Activated B cell treated with CpG ODN at 0.5 μM for 24 hours (primary cell): ENCODE measurements around the gene CRTC3. TPM values are rescaled to one million over a fixed set of nuclear protein-coding genes. Genes with fewer than 3 reads are reported as not detected.
"Not testable (repeated sequence)": the region's sequence is repeated elsewhere in the genome, so short reads cannot be mapped to it uniquely, and the experiment has no call there.

ENCODE experiments used
- ATAC-seq: fragments of 200-7000 bp; cut with Tn5 transposase; one replicate; pipeline ENCODE4 v1.10.0; 2021; ENCODE audit warnings: low read depth, mild to moderate bottlenecking, moderate library complexity
- CTCF ChIA-PET: fragments of 350-600 bp; sonication (Branson Sonifier 250); formaldehyde crosslinking; loops from one replicate; lab custom pipeline; 2021; ENCODE audit warnings: antibody characterized with exemption; lab: Charles Lee
- POLR2A ChIA-PET: fragments of 350-600 bp; sonication (Branson Sonifier 250); formaldehyde crosslinking; loops from one replicate; lab custom pipeline; 2021; ENCODE audit warnings: antibody characterized with exemption; lab: Charles Lee
- DNase-seq: peaks from one replicate; pipeline ENCODE4 v3.0.0; 2022
- H3K27ac Mint-ChIP-seq: one replicate; pipeline ENCODE4 v1.8.0; 2020; ENCODE audit warnings: mixed read lengths
- H3K27me3 Mint-ChIP-seq: one replicate; pipeline ENCODE4 v1.8.0; 2021; ENCODE audit warnings: mixed read lengths
- H3K36me3 Mint-ChIP-seq: one replicate; pipeline ENCODE4 v1.8.0; 2021; ENCODE audit warnings: low read depth, mixed read lengths
- H3K4me1 Mint-ChIP-seq: one replicate; pipeline ENCODE4 v1.8.0; 2021; ENCODE audit warnings: mixed read lengths
- H3K4me3 Mint-ChIP-seq: one replicate; pipeline ENCODE4 v1.8.0; 2020; ENCODE audit warnings: mild to moderate bottlenecking, mixed read lengths
- H3K9me3 Mint-ChIP-seq: one replicate; pipeline ENCODE4 v1.8.0; 2020; ENCODE audit warnings: mixed read lengths
- CTCF ChIP-seq: fragments of 200-600 bp; IDR thresholded peaks from one replicate; pipeline ENCODE4 v1.8.0; 2022; ENCODE audit warnings: antibody characterized with exemption, mild to moderate bottlenecking
- intact Hi-C: fragments of 100-400 bp; cut with micrococcal nuclease; formaldehyde crosslinking; loops from one replicate; pipeline ENCODE4 v1.15.1; 2024
- total RNA-seq: library from RNA; stranded (reverse); gene quantifications from 2 replicates; pipeline ENCODE4 v1.2.3, GENCODE V29; 2022

CRTC3 gene
- total RNA-seq, 1 donor from 2014 or later, result 65.0 TPM

- no peaks in the 10 kb centered on the region for H3K36me3 Mint-ChIP-seq
- ATAC-seq (no peak), DNase-seq (no peak)
- H3K27me3 Mint-ChIP-seq, result peaks cover 6% of the 10 kb centered on the region
- no peak overlapping the region for H3K4me3 Mint-ChIP-seq
- H3K9me3 Mint-ChIP-seq, result no peaks in the 10 kb centered on the region
- H3K4me1 Mint-ChIP-seq, result peaks cover 27% of the 10 kb centered on the region
- TF ChIP-seq CTCF, result no peak
- intact Hi-C loops, result no loop called here
- H3K27ac Mint-ChIP-seq, result no peak overlapping the region
- ChIA-PET POLR2A (no interaction called here), CTCF (no interaction called here)
These were observed 154.2 kb downstream of the CRTC3 start for GRCh38 chr15:90683876-90684275.

GRCh38 chr15:90684281-90684680, 154.6 kb downstream of the CRTC3 start:
- Mint-ChIP-seq H3K4me3 (no peak overlapping the region), H3K27ac (no peak overlapping the region), H3K4me1 (peaks cover 25% of the 10 kb centered on the region), H3K9me3 (no peaks in the 10 kb centered on the region), H3K27me3 (peaks cover 5% of the 10 kb centered on the region), H3K36me3 (no peaks in the 10 kb centered on the region)
- ATAC-seq (no peak), DNase-seq (no peak)
- ChIA-PET POLR2A (no interaction called here), CTCF (no interaction called here)
- no peak for TF ChIP-seq CTCF
- intact Hi-C loops, result no loop called here

- H3K27me3 Mint-ChIP-seq, result peaks cover 2% of the 10 kb centered on the region
- DNase-seq (no peak), ATAC-seq (peak; percentile 49)
- no peak overlapping the region for H3K4me3 Mint-ChIP-seq
- peak overlapping the region; percentile 50 for H3K27ac Mint-ChIP-seq
- H3K36me3 Mint-ChIP-seq, result no peaks in the 10 kb centered on the region
- peaks cover 1% of the 10 kb centered on the region for H3K9me3 Mint-ChIP-seq
- CTCF ChIA-PET, result interaction anchor here (1.2 to 1.9 kb wide), 4 partner anchors 38 to 366 kb away, joined by 3 to 8 read pairs (median 4); partner anchors contain the start of gene HDDC3
- TF ChIP-seq CTCF, result no peak
- peaks cover 25% of the 10 kb centered on the region for H3K4me1 Mint-ChIP-seq
- POLR2A ChIA-PET, result interaction anchor here (0.9 to 1.7 kb wide), 4 partner anchors 19 to 31 kb away, joined by 4 to 6 read pairs (median 5); partner anchors contain the start of gene BLM
- intact Hi-C loops, result loop anchor here (1.0 kb wide), 1 partner anchor 21 kb away; no protein-coding TSS in a partner anchor
These were observed 156.1 kb downstream of the CRTC3 start for GRCh38 chr15:90685591-90686434.

- peaks cover 1% of the 10 kb centered on the region for H3K9me3 Mint-ChIP-seq
- ATAC-seq (peak; percentile 79), DNase-seq (no peak)
- H3K27me3 Mint-ChIP-seq, result peaks cover 2% of the 10 kb centered on the region
- H3K4me1 Mint-ChIP-seq, result peaks cover 25% of the 10 kb centered on the region
- H3K27ac Mint-ChIP-seq, result peak overlapping the region; percentile 67
- CTCF ChIA-PET, result interaction anchor here (1.2 to 1.9 kb wide), 4 partner anchors 39 to 367 kb away, joined by 3 to 8 read pairs (median 4); partner anchors contain the start of gene HDDC3
- H3K36me3 Mint-ChIP-seq, result no peaks in the 10 kb centered on the region
- no peak overlapping the region for H3K4me3 Mint-ChIP-seq
- POLR2A ChIA-PET, result interaction anchor here (0.9 to 1.7 kb wide), 4 partner anchors 20 to 32 kb away, joined by 4 to 6 read pairs (median 5); partner anchors contain the start of gene BLM
- intact Hi-C loops, result loop anchor here (1.0 kb wide), 1 partner anchor 21 kb away; no protein-coding TSS in a partner anchor
- TF ChIP-seq CTCF, result no peak
These were observed 156.9 kb downstream of the CRTC3 start for GRCh38 chr15:90686435-90687218.

GRCh38 chr15:90689326-90689961, 159.7 kb downstream of the CRTC3 start:
- H3K36me3 Mint-ChIP-seq, ATAC-seq, H3K27ac Mint-ChIP-seq, H3K9me3 Mint-ChIP-seq, DNase-seq, H3K4me3 Mint-ChIP-seq, intact Hi-C loops, H3K27me3 Mint-ChIP-seq: not testable (repeated sequence)
- peaks cover 25% of the 10 kb centered on the region for H3K4me1 Mint-ChIP-seq
- CTCF ChIA-PET, result interaction anchor here (1.2 to 1.3 kb wide), 2 partner anchors 41 to 245 kb away, joined by 3 read pairs; partner anchors contain the start of gene UNC45A
- POLR2A ChIA-PET, result interaction anchor here (0.7 kb wide), 2 partner anchors 28 to 40 kb away, joined by 4 to 9 read pairs; partner anchors contain the start of gene BLM
